GM18873 (cell line): Measurements from ENCODE around the gene ZBTB40.

Experiments
- ATAC-seq: cut with Tn5 transposase; IDR thresholded peaks from one replicate; pipeline ENCODE4 v1.9.1; 2021; ENCODE audit warnings: mild to moderate bottlenecking, moderate library complexity, moderate number of reproducible peaks; ENCODE audit not compliant: unreplicated experiment, low FRiP score

ZBTB40 gene

GRCh38 chr1:22500058-22500457 is 48.4 kb downstream of the ZBTB40 start:
- ATAC-seq = no peak

- no peak for ATAC-seq
Measured at GRCh38 chr1:22500471-22500870, 48.8 kb downstream of the ZBTB40 start.

- no peak for ATAC-seq
Measured at GRCh38 chr1:22502202-22502601, 50.6 kb downstream of the ZBTB40 start.

- no peak for ATAC-seq
Measured at GRCh38 chr1:22503721-22504410, 52.2 kb downstream of the ZBTB40 start.

GRCh38 chr1:22506130-22506692 is 54.6 kb downstream of the ZBTB40 start:
- no peak for ATAC-seq

GRCh38 chr1:22507587-22507986 is 55.9 kb downstream of the ZBTB40 start:
- ATAC-seq = no peak

GRCh38 chr1:22508329-22508728 is 56.7 kb downstream of the ZBTB40 start:
- no peak for ATAC-seq

GRCh38 chr1:22508991-22509390 is 57.3 kb downstream of the ZBTB40 start:
- no peak for ATAC-seq

GRCh38 chr1:22509815-22510214 is 58.2 kb downstream of the ZBTB40 start:
- no peak for ATAC-seq

- ATAC-seq = no peak
Measured at GRCh38 chr1:22512873-22513272, 61.2 kb downstream of the ZBTB40 start.

GRCh38 chr1:22516906-22517571 is 65.4 kb downstream of the ZBTB40 start:
- no peak for ATAC-seq

- ATAC-seq = no peak
Measured at GRCh38 chr1:22517956-22518355, 66.3 kb downstream of the ZBTB40 start.

GRCh38 chr1:22518379-22518778 is 66.7 kb downstream of the ZBTB40 start:
- no peak for ATAC-seq

GRCh38 chr1:22520871-22521270 is 69.2 kb downstream of the ZBTB40 start:
- ATAC-seq = no peak

GRCh38 chr1:22521692-22522091 is 70.0 kb downstream of the ZBTB40 start:
- ATAC-seq = no peak

- no peak for ATAC-seq
Measured at GRCh38 chr1:22522221-22522743, 70.6 kb downstream of the ZBTB40 start.

- no peak for ATAC-seq
Measured at GRCh38 chr1:22524481-22524880, 72.8 kb downstream of the ZBTB40 start.

GRCh38 chr1:22525211-22525610 is 73.6 kb downstream of the ZBTB40 start:
- ATAC-seq = no peak

- ATAC-seq = no peak
Measured at GRCh38 chr1:22525646-22526045, 74.0 kb downstream of the ZBTB40 start.

- ATAC-seq = no peak
Measured at GRCh38 chr1:22526098-22526497, 74.4 kb downstream of the ZBTB40 start.

- ATAC-seq = no peak
Measured at GRCh38 chr1:22526677-22527076, 75.0 kb downstream of the ZBTB40 start.

- ATAC-seq = no peak
Measured at GRCh38 chr1:22527122-22527521, 75.5 kb downstream of the ZBTB40 start.
